Measurements from ENCODE around the gene TMEM185B.

DNA sequence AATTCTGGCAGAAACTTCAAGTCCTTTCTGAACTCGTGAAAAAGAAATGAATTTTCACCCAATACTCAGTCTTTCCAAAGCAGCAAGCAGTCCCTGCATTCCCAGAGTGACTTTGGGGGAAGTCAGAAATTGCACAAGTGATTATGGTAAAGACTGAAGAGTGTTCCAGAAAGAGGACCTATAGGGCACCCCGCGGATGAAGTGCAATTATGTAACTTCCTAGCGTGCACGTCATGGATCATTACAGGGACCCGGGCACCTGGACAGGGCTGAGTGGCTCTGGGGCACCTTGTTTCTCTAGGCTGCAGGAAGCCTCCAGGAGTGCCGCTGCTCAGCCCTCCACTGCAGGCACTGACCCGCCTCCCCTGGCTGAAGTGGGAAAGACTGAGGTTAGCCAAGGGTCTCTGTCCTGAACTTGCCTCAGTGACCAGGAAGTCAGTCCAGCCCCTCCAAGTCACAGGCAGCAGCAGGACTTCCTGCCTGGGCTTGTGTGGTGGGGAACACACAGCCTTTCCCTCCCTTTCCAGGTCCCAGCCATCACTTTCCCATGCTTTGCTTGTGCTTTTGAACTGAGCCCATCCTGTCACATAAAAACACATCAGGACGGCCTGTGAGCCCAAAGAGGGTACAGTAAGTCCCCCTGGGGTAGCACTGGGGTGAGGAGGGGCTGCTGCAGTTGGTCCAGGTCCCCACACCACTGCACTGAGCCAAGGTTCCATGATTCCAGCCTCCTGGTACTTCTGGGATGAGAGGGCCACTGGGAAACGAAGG, 19.8 kb downstream of the TMEM185B start:
- TF ChIP-seq, protein P1, sequence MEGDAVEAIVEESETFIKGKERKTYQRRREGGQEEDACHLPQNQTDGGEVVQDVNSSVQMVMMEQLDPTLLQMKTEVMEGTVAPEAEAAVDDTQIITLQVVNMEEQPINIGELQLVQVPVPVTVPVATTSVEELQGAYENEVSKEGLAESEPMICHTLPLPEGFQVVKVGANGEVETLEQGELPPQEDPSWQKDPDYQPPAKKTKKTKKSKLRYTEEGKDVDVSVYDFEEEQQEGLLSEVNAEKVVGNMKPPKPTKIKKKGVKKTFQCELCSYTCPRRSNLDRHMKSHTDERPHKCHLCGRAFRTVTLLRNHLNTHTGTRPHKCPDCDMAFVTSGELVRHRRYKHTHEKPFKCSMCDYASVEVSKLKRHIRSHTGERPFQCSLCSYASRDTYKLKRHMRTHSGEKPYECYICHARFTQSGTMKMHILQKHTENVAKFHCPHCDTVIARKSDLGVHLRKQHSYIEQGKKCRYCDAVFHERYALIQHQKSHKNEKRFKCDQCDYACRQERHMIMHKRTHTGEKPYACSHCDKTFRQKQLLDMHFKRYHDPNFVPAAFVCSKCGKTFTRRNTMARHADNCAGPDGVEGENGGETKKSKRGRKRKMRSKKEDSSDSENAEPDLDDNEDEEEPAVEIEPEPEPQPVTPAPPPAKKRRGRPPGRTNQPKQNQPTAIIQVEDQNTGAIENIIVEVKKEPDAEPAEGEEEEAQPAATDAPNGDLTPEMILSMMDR (conservative IDR thresholded peaks at IDR 0.05; ENCODE audit: low read length) = no peak
- TF ChIP-seq EZH2phosphoT487 (IDR thresholded peaks at IDR 0.05; ENCODE audit: borderline replicate concordance) = no peak
